ENCODE data around the gene SGSM2. TPM values are rescaled to one million over a fixed set of nuclear protein-coding genes. Genes with fewer than 3 reads are reported as not detected.
A peak's percentile ranks its signal among the peaks of the same experiment; 100 is the strongest.

Gene SGSM2
- total and polyA plus RNA-seq, 8 donors: 43.6 to 116 (median 87.8) TPM

GRCh38 chr17:2414446-2415064, 77.3 kb downstream of the SGSM2 start:
- no peaks in the 10 kb centered on the region for H3K27me3 ChIP-seq
- DNase-seq (no peak), ATAC-seq (no peak)
- H3K4me3 ChIP-seq: no peak overlapping the region
- H3K36me3 ChIP-seq: peaks cover 0 to 24% of the 10 kb centered on the region in 2 donors
- H3K4me1 ChIP-seq: peaks cover 0 to 9% of the 10 kb centered on the region in 2 donors
- H3K27ac ChIP-seq: no peak overlapping the region
- no peaks in the 10 kb centered on the region for H3K9me3 ChIP-seq
- intact Hi-C loops (cut with DNase I): loop anchor here in 1 of 2 donors (5.0 kb wide), 1 partner anchor 32 kb away; no protein-coding TSS in a partner anchor
- TF ChIP-seq CTCF (IDR thresholded peaks at IDR 0.05): no peak

GRCh38 chr17:2415081-2415480, 77.8 kb downstream of the SGSM2 start:
- DNase-seq (no peak), ATAC-seq (no peak)
- intact Hi-C loops (cut with DNase I): loop anchor here in 1 of 2 donors (5.0 kb wide), 1 partner anchor 33 kb away; no protein-coding TSS in a partner anchor
- TF ChIP-seq CTCF (IDR thresholded peaks at IDR 0.05): no peak
- H3K27ac ChIP-seq: no peak overlapping the region
- peaks cover 0 to 9% of the 10 kb centered on the region in 2 donors for H3K4me1 ChIP-seq
- peaks cover 0 to 30% of the 10 kb centered on the region in 2 donors for H3K36me3 ChIP-seq
- H3K9me3 ChIP-seq: no peaks in the 10 kb centered on the region
- no peaks in the 10 kb centered on the region for H3K27me3 ChIP-seq
- H3K4me3 ChIP-seq: no peak overlapping the region

- peaks cover 0 to 9% of the 10 kb centered on the region in 2 donors for H3K4me1 ChIP-seq
- ATAC-seq: peak; percentile 96
- intact Hi-C loops (cut with DNase I): loop anchor here in 1 of 2 donors (5.0 kb wide), 1 partner anchor 34 kb away; no protein-coding TSS in a partner anchor
- H3K27ac ChIP-seq: no peak overlapping the region
- peak; percentile 83 to 96 (median 88) for DNase-seq
- no peak overlapping the region for H3K4me3 ChIP-seq
- peak; percentile 98 to 99 for TF ChIP-seq CTCF (IDR thresholded peaks at IDR 0.05)
- no peaks in the 10 kb centered on the region for H3K27me3 ChIP-seq
- H3K9me3 ChIP-seq: no peaks in the 10 kb centered on the region
- H3K36me3 ChIP-seq: peaks cover 0 to 39% of the 10 kb centered on the region in 2 donors
These were observed 78.9 kb downstream of the SGSM2 start for GRCh38 chr17:2416010-2416734.

- Histone ChIP-seq H3K9me3 (no peaks in the 10 kb centered on the region), H3K36me3 (peaks cover 0 to 47% of the 10 kb centered on the region in 2 donors), H3K4me1 (peaks cover 0 to 9% of the 10 kb centered on the region in 2 donors), H3K27me3 (no peaks in the 10 kb centered on the region), H3K4me3 (no peak overlapping the region), H3K27ac (peak overlapping the region in 1 of 2 donors; percentile 55)
- TF ChIP-seq CTCF (IDR thresholded peaks at IDR 0.05): no peak
- ATAC-seq (no peak), DNase-seq (no peak)
- intact Hi-C loops (cut with DNase I): loop anchor here in 1 of 2 donors (5.0 kb wide), 1 partner anchor 36 kb away; no protein-coding TSS in a partner anchor
These were observed 81.3 kb downstream of the SGSM2 start for GRCh38 chr17:2418572-2418971.

GRCh38 chr17:2419486-2419885, 82.2 kb downstream of the SGSM2 start:
- intact Hi-C loops (cut with DNase I): loop anchor here in 1 of 2 donors (5.0 kb wide), 1 partner anchor 37 kb away; no protein-coding TSS in a partner anchor

More at GRCh38 chr17:2419486-2419885, 82.2 kb downstream of the SGSM2 start:
- Histone ChIP-seq H3K27ac (no peak overlapping the region), H3K36me3 (peaks cover 0 to 38% of the 10 kb centered on the region in 2 donors), H3K4me3 (no peak overlapping the region), H3K9me3 (no peaks in the 10 kb centered on the region), H3K4me1 (peaks cover 0 to 9% of the 10 kb centered on the region in 2 donors), H3K27me3 (no peaks in the 10 kb centered on the region)
- DNase-seq (no peak), ATAC-seq (no peak)
- TF ChIP-seq CTCF (IDR thresholded peaks at IDR 0.05): no peak

All from left lung (tissue), 10 donors.